GM12878 (cell line): ENCODE data around the gene RAB7B. TPM values are rescaled to one million over a fixed set of nuclear protein-coding genes. Genes with fewer than 3 reads are reported as not detected.
A peak's percentile ranks its signal among the peaks of the same experiment; 100 is the strongest.

Experiments
- ATAC-seq: fragments of 200-7000 bp; cut with Tn5 transposase; 3 replicates; pipeline ENCODE4 v1.9.1; 2020; ENCODE audit warnings: mild to moderate bottlenecking, moderate library complexity
- BruUV-seq: library from RNA; stranded (reverse); fragments of 400-500 nt; replicated peaks from 2 replicates; lab custom pipeline; 2021; lab: Mats Ljungman, UMichigan
- CTCF ChIA-PET: fragments of 300-600 bp; sonication (Branson Sonifier 250); formaldehyde crosslinking; extraction: SDS; loops from one replicate; lab custom pipeline; 2021; ENCODE audit warnings: inconsistent platforms; lab: Yijun Ruan, JAX
- POLR2A ChIA-PET: fragments of 350-600 bp; formaldehyde crosslinking; extraction: SDS; loops from one replicate; lab custom pipeline; 2021; ENCODE audit warnings: inconsistent platforms; lab: Charles Lee
- RAD21 ChIA-PET: fragments of 300-600 bp; sonication (Branson Sonifier 250); formaldehyde crosslinking; loops from one replicate; lab custom pipeline; 2023; ENCODE audit warnings: antibody characterized with exemption; ENCODE audit not compliant: unreplicated experiment; lab: Charles Lee
- SMC1A ChIA-PET: fragments of 300-600 bp; sonication (Branson Sonifier 250); formaldehyde crosslinking; loops from one replicate; lab custom pipeline; 2023; ENCODE audit not compliant: unreplicated experiment, uncharacterized antibody; lab: Charles Lee
- DNase-seq: peaks from one replicate; pipeline ENCODE4 v3.0.0-alpha.2; 2011; ENCODE audit warnings: low read depth, low spot score
- FAIRE-seq: peaks from 3 replicates; lab custom pipeline; 2011; peaks lifted over from hg19 to GRCh38; lab: Jason Lieb, UNC
- H2AFZ ChIP-seq: 2 replicates; pipeline ENCODE4 v1.6.0; 2011; ENCODE audit warnings: low read depth, low read length, control low read depth; ENCODE audit not compliant: control insufficient read depth
- H3K27ac ChIP-seq: 2 replicates; pipeline ENCODE4 v1.5.1; 2011; ENCODE audit warnings: control low read depth; ENCODE audit not compliant: control insufficient read depth, insufficient read depth
- H3K27me3 ChIP-seq, 2 experiments: replicated peaks in 1 of 2; 2 replicates each; pipeline versions ENCODE4 v1.6.0 to v1.6.1; 2011; ENCODE audit warnings: low read length in 1 of 2; ENCODE audit not compliant: control insufficient read depth in 2 of 2, insufficient read depth in 2 of 2
- H3K36me3 ChIP-seq, 2 experiments: 2 replicates each; pipeline ENCODE4 v1.5.1; 2011; ENCODE audit warnings: low read length in 1 of 2; ENCODE audit not compliant: control insufficient read depth in 2 of 2, insufficient read depth in 2 of 2
- H3K4me1 ChIP-seq: 2 replicates; pipeline ENCODE4 v1.6.1; 2011; ENCODE audit warnings: mild to moderate bottlenecking, low read length, moderate library complexity, mixed read lengths; ENCODE audit not compliant: control insufficient read depth, insufficient read depth
- H3K4me2 ChIP-seq: 2 replicates; pipeline ENCODE4 v1.6.0; 2011; ENCODE audit warnings: control low read depth; ENCODE audit not compliant: control insufficient read depth, insufficient read depth
- H3K4me3 ChIP-seq: fragments of 200-600 bp; sonication (generic); 2 replicates; pipeline ENCODE4 v1.5.1; 2016
- H3K79me2 ChIP-seq: 2 replicates; pipeline ENCODE4 v1.6.0; 2011; ENCODE audit warnings: low read length; ENCODE audit not compliant: control insufficient read depth, insufficient read depth
- H3K9ac ChIP-seq: 2 replicates; pipeline ENCODE4 v1.8.0; 2011; ENCODE audit warnings: low read length, control low read depth, mixed read lengths; ENCODE audit not compliant: control insufficient read depth, insufficient read depth
- H3K9me3 ChIP-seq: replicated peaks from 3 replicates; pipeline ENCODE4 v1.5.1; 2011; ENCODE audit warnings: mild to moderate bottlenecking, low read length; ENCODE audit not compliant: control insufficient read depth, insufficient read depth
- H4K20me1 ChIP-seq: 2 replicates; pipeline ENCODE4 v1.6.0; 2011; ENCODE audit not compliant: control insufficient read depth, insufficient read depth
- NR2F1 ChIP-seq: fragments of 450-650 bp; conservative IDR thresholded peaks from 2 replicates; pipeline ENCODE4 v1.6.1; 2017; ENCODE audit warnings: mild to moderate bottlenecking
- RAD21 ChIP-seq: IDR thresholded peaks from 2 replicates; pipeline ENCODE4 v1.6.1; 2011; ENCODE audit warnings: mild to moderate bottlenecking, low read depth, low read length, moderate library complexity; ENCODE audit not compliant: insufficient read depth
- SMC3 ChIP-seq: IDR thresholded peaks from 2 replicates; pipeline ENCODE4 v1.6.1; 2011; ENCODE audit warnings: low read length, improper control_type of control experiment, borderline replicate concordance
- WGBS: methylation state at CpG from one replicate; pipeline ENCODE4 v1.1.6; 2016; ENCODE audit warnings: low lambda C conversion rate; ENCODE audit not compliant: insufficient replicate concordance, insufficient coverage; ENCODE audit errors: missing lambda C conversion rate; 5-methylcytosine and 5-hydroxymethylcytosine counted together
- in situ Hi-C: fragments of 300-500 bp; cut with MboI; formaldehyde crosslinking; loops from 9 replicates; pipeline ENCODE4 v1.14.3; 2018; ENCODE audit warnings: mixed read lengths
- intact Hi-C: fragments of 100-400 bp; cut with micrococcal nuclease; formaldehyde crosslinking; loops from one replicate; pipeline ENCODE4 v1.14.2; 2022; ENCODE audit not compliant: unreplicated experiment
- polyA plus RNA-seq, 11 experiments: library from polyadenylated mRNA; depleted of rRNA in 4 of 11; unstranded in 6 of 11; stranded (reverse) in 5 of 11; fragments of >200 nt; fragmentation: Nextera tagmentation in 4 of 11; fragmentation: Illumina TruSeq in 1 of 11; extraction: Ambion mirVana in 4 of 11; extraction: Trizol in 1 of 11; gene quantifications; 1 replicate in 1 of 11; 2 replicates in 10 of 11; pipeline versions ENCODE4 v1.2.1 to v1.2.3, GENCODE V29; 2011 to 2016; ENCODE audit warnings: inconsistent platforms in 2 of 11, missing spikeins in 2 of 11, low read depth in 1 of 11
- total RNA-seq, 4 experiments: library from RNA; depleted of rRNA in 3 of 4; stranded (reverse); fragments of >200 nt in 3 of 4; fragmentation: Illumina TruSeq in 1 of 4; extraction: Trizol in 1 of 4; gene quantifications; 2 replicates each; pipeline versions ENCODE4 v1.2.1 to v1.2.3, GENCODE V29; 2013 to 2021
- TF ChIP-seq, protein P1 (sequence below), 3 experiments: IDR thresholded peaks in 2 of 3; conservative IDR thresholded peaks in 1 of 3; 2 replicates each; pipeline ENCODE4 v1.5.1; 2011; ENCODE audit warnings: low read depth in 3 of 3, low read length in 3 of 3, mild to moderate bottlenecking in 3 of 3, control low read depth in 2 of 3, moderate library complexity in 2 of 3, inconsistent platforms in 1 of 3, mixed read lengths in 1 of 3; ENCODE audit not compliant: control insufficient read depth in 2 of 3, insufficient read depth in 1 of 3; ENCODE audit errors: extremely low read depth in 1 of 3

The RAB7B gene
- total and polyA plus RNA-seq, 10 of the 15 experiments (the other 5 are each of a cell fraction or from before 2014, with no cell fraction given), result 0.09 TPM; not detected in 9

DNA sequence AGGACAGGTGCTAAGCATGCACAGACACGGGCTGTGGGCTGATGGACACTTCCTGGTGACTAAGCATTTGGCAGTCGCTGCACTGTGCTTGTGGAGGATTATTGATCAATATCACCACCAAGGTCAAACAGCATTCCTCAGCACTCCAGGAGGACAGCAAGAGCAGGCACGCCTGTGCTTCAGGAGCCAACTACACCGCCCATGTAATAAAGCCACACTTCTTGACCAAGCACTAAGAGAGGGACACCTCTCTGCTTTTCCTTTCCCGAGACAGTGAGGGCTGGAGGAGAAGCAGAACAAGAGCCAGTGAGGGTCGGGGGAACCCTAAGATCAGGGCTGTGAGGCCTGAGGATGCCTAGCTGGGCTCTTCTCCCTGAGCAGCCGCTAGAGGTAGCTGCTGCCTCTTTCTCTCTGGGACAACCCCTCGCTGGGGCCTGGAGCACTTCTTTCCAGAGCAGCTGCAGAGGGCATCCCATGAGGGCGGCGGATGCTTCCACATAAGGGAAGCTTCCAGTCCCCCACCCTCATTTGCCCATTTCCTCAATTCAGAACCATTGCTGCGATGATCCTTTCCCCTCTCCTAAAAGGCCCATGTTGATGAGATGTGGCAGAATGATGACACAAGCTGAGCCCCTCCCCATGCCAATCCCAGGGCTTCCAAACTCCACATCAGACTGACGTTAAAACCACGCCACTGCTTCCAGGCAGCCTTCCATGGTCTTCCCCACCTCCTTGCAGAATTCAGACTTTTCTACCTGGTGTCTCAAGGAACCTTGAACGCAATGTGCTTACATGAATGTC is 19.1 kb downstream of the RAB7B start:
- ChIA-PET RAD21 (interaction anchor here (0.8 to 8.6 kb wide), 14 partner anchors 14 to 326 kb away, joined by 3 to 197 read pairs (median 4); no protein-coding TSS in a partner anchor), POLR2A (interaction anchor here (1.1 kb wide), 1 partner anchor 122 kb away, joined by 4 read pairs; no protein-coding TSS in a partner anchor), CTCF (interaction anchor here (0.6 to 9.6 kb wide), 27 partner anchors 9 to 464 kb away, joined by 3 to 296 read pairs (median 4); no protein-coding TSS in a partner anchor), SMC1A (interaction anchor here (0.6 to 5.3 kb wide), 7 partner anchors 46 to 326 kb away, joined by 3 to 98 read pairs (median 3); no protein-coding TSS in a partner anchor)
- ATAC-seq, result peak; percentile 98
- TF ChIP-seq SMC3 (peak; percentile 78; the same call in 1 of the 2 replicates), RAD21 (peak; percentile 90), NR2F1 (no peak)
- TF ChIP-seq, protein P1, sequence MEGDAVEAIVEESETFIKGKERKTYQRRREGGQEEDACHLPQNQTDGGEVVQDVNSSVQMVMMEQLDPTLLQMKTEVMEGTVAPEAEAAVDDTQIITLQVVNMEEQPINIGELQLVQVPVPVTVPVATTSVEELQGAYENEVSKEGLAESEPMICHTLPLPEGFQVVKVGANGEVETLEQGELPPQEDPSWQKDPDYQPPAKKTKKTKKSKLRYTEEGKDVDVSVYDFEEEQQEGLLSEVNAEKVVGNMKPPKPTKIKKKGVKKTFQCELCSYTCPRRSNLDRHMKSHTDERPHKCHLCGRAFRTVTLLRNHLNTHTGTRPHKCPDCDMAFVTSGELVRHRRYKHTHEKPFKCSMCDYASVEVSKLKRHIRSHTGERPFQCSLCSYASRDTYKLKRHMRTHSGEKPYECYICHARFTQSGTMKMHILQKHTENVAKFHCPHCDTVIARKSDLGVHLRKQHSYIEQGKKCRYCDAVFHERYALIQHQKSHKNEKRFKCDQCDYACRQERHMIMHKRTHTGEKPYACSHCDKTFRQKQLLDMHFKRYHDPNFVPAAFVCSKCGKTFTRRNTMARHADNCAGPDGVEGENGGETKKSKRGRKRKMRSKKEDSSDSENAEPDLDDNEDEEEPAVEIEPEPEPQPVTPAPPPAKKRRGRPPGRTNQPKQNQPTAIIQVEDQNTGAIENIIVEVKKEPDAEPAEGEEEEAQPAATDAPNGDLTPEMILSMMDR (IDR thresholded peaks at IDR 0.05 in 2 of 3, conservative IDR thresholded peaks at IDR 0.05 in 1 of 3; ENCODE audit: control insufficient read depth in 2 of 3, extremely low read depth in 1 of 3, insufficient read depth in 1 of 3, low read depth in 3 of 3, low read length in 3 of 3), result peak; percentile 85 to 90 (median 88)
- H3K27me3 ChIP-seq, result no peaks in the 10 kb centered on the region; a peak in 2 of 4 replicates
- H3K4me1 ChIP-seq, result no peaks in the 10 kb centered on the region
- 14% methylated on average over 14 of the region's 14 CpGs for WGBS
- DNase-seq, result no peak
- H3K36me3 ChIP-seq, result no peaks in the 10 kb centered on the region
- no peak overlapping the region for H3K4me3 ChIP-seq
- H3K4me2 ChIP-seq, result no peak overlapping the region
- no peak overlapping the region for H3K27ac ChIP-seq
- no peaks in the 10 kb centered on the region for H3K9me3 ChIP-seq
- intact Hi-C loops (loop anchor here (1.0 kb wide), 2 partner anchors 46 to 122 kb away; no protein-coding TSS in a partner anchor), in situ Hi-C loops (loop anchor here (5.0 kb wide), 2 partner anchors 123 to 192 kb away; no protein-coding TSS in a partner anchor)
- no TSS peak for BruUV-seq
- H4K20me1 ChIP-seq, result no peaks in the 10 kb centered on the region
- H2AFZ ChIP-seq, result no peak overlapping the region
- no peaks in the 10 kb centered on the region for H3K79me2 ChIP-seq
- no peak for FAIRE-seq
- H3K9ac ChIP-seq, result no peak overlapping the region
